ENCODE results near the gene EEA1. TPM values are rescaled to one million over a fixed set of nuclear protein-coding genes. Genes with fewer than 3 reads are reported as not detected.
A peak's percentile ranks its signal among the peaks of the same experiment; 100 is the strongest.
"Not testable (repeated sequence)": the region's sequence is repeated elsewhere in the genome, so short reads cannot be mapped to it uniquely, and the experiment has no call there.

The EEA1 gene
- polyA plus RNA-seq (2012; ENCODE audit: low read depth, missing spikeins), result 2.9 TPM

GRCh38 chr12:92928962-92929915 lies at the start of gene EEA1:
EEA1 (minus strand) TSS chr12:92929295; CDS start chr12:92929066, 229 bp downstream.
- DNase-seq (ENCODE audit: insufficient read length, low spot score) (peak; percentile 91), FAIRE-seq (peak; percentile 99)
- TF ChIP-seq SPI1 (IDR thresholded peaks at IDR 0.05; ENCODE audit: low read depth, low read length) (peak; percentile 32; the same call in 1 of the 2 replicates), POLR2A (IDR thresholded peaks at IDR 0.05; ENCODE audit: low read depth, low read length) (peak; percentile 91), POU2F2 (IDR thresholded peaks at IDR 0.05; ENCODE audit: low read depth, low read length) (0 out of 2 replicates have a peak, but pooled peaks have one; percentile 33), POLR2AphosphoS5 (IDR thresholded peaks at IDR 0.05; ENCODE audit: low read depth, low read length) (peak; percentile 90), TAF1 (IDR thresholded peaks at IDR 0.05; ENCODE audit: low read depth, low read length) (peak; percentile 82), PAX5 (IDR thresholded peaks at IDR 0.05; ENCODE audit: insufficient read depth, low read length, severe bottlenecking) (no peak)

DNA sequence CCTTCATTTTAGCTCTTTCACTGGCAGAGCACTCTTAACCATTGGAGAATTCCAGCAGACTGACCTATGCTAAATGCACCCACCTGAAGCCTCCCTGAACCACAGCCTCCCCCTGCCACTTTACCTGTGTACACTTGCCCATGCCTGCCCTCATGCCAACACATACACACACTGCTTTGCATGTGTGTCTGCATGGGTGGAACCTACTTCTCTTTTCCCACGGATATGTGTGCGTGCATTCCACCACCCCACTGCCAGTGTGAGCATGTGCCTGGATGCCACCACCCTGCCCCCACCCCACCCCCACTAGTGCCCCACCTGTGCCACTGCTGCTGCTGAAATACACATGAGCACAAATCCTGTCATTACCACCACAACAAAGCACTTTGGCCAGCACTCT lies 49.5 kb upstream of the EEA1 start:
- FAIRE-seq (peak; percentile 52), DNase-seq (ENCODE audit: insufficient read length, low spot score) (no peak)
- TF ChIP-seq POLR2A (IDR thresholded peaks at IDR 0.05; ENCODE audit: low read depth, low read length) (no peak), TAF1 (IDR thresholded peaks at IDR 0.05; ENCODE audit: low read depth, low read length) (no peak), POLR2AphosphoS5 (IDR thresholded peaks at IDR 0.05; ENCODE audit: low read depth, low read length) (no peak), PAX5 (IDR thresholded peaks at IDR 0.05; ENCODE audit: insufficient read depth, low read length, severe bottlenecking) (no peak), POU2F2 (IDR thresholded peaks at IDR 0.05; ENCODE audit: low read depth, low read length) (no peak), SPI1 (IDR thresholded peaks at IDR 0.05; ENCODE audit: low read depth, low read length) (no peak)

DNA sequence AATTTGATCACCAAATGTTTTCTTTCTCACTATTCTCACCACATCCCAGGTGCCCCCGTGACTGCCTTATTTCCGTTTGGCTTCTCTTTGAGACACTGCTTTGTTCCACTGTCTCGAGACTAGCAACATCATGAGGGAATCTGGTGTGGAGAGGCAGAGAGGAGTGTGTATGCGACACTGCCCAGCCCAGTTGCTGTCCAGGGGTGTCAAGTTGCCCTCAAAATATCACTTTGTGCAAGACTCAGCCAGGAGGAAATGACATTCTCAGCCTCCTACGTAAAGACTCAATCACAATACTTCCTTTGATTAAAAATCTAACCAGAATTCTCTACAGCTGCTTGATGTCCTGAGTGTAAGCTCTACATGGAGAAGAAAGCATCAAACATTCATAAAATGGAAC lies 48.2 kb upstream of the EEA1 start:
- FAIRE-seq, result no peak
- DNase-seq (ENCODE audit: insufficient read length, low spot score), result no peak
- TF ChIP-seq SPI1 (IDR thresholded peaks at IDR 0.05; ENCODE audit: low read depth, low read length) (no peak), POLR2AphosphoS5 (IDR thresholded peaks at IDR 0.05; ENCODE audit: low read depth, low read length) (no peak), TAF1 (IDR thresholded peaks at IDR 0.05; ENCODE audit: low read depth, low read length) (no peak), PAX5 (IDR thresholded peaks at IDR 0.05; ENCODE audit: insufficient read depth, low read length, severe bottlenecking) (no peak), POLR2A (IDR thresholded peaks at IDR 0.05; ENCODE audit: low read depth, low read length) (no peak), POU2F2 (IDR thresholded peaks at IDR 0.05; ENCODE audit: low read depth, low read length) (no peak)

DNA sequence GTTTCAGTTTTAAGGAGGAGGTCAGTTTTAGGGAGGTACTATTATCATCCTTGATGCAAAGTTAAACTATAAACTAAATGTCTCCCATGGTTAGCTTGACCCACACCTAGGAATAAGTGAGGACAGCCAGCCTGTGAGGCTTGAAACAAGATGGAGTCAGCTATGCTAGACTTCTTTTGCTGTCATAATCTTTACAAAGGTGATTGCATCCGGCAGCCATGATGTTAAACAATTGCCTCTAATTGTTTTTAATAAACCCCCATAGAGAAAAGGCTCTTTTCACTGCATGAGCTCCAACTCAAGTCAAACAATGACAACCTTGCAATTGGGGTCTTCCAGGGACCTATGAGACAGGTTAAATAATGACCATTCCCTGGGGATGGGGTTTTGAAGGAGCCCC lies 45.7 kb upstream of the EEA1 start:
- TF ChIP-seq POLR2AphosphoS5 (IDR thresholded peaks at IDR 0.05; ENCODE audit: low read depth, low read length) (no peak), POU2F2 (IDR thresholded peaks at IDR 0.05; ENCODE audit: low read depth, low read length) (no peak), POLR2A (IDR thresholded peaks at IDR 0.05; ENCODE audit: low read depth, low read length) (no peak), TAF1 (IDR thresholded peaks at IDR 0.05; ENCODE audit: low read depth, low read length) (no peak)
- FAIRE-seq (no peak), DNase-seq (ENCODE audit: insufficient read length, low spot score) (no peak)

GRCh38 chr12:92973614-92974013 lies 44.5 kb upstream of the EEA1 start:
- TF ChIP-seq POLR2AphosphoS5 (IDR thresholded peaks at IDR 0.05; ENCODE audit: low read depth, low read length) (no peak), SPI1 (IDR thresholded peaks at IDR 0.05; ENCODE audit: low read depth, low read length) (peak; percentile 57)
- FAIRE-seq (peak; percentile 55), DNase-seq (ENCODE audit: insufficient read length, low spot score) (no peak)

GRCh38 chr12:92971859-92972524 lies 42.9 kb upstream of the EEA1 start:
- peak; percentile 57 for FAIRE-seq
- TF ChIP-seq POLR2AphosphoS5 (IDR thresholded peaks at IDR 0.05; ENCODE audit: low read depth, low read length) (no peak), PAX5 (IDR thresholded peaks at IDR 0.05; ENCODE audit: insufficient read depth, low read length, severe bottlenecking) (peak; percentile 22)
- no peak for DNase-seq (ENCODE audit: insufficient read length, low spot score)

DNA sequence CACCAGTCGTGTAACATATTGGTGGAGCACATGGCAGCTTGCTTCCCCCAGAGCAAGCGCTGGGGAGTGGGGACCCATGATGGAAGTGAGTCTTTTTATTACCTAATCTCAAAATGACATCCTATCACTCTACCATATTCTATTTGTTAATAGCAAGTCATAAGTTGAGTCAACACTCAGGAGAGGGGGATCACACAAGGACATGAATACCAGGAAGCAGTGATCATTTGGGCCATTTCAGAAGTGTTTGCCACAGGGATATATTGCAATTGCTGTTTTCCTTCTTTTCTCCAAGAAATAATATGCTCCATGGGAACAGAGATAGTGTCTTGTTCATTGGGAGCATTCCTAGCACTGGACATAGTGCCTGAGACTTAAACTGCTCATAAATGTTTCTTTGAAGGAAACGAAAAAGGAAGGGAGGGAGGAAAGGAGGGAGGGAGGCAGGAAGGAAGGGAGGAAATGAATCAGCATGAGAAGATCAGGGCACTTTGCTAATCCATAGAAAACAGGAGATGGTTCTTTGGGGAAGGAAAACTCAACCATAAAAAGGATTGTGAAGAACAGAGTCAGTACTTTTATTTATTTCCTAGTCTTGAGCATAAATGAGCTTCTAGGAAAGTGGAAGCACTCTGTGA lies 39.2 kb upstream of the EEA1 start:
- TF ChIP-seq POU2F2 (IDR thresholded peaks at IDR 0.05; ENCODE audit: low read depth, low read length), result no peak
- TF ChIP-seq SPI1 (IDR thresholded peaks at IDR 0.05; ENCODE audit: low read depth, low read length), result no peak
- TF ChIP-seq TAF1 (IDR thresholded peaks at IDR 0.05; ENCODE audit: low read depth, low read length), result no peak
- TF ChIP-seq POLR2AphosphoS5 (IDR thresholded peaks at IDR 0.05; ENCODE audit: low read depth, low read length), result no peak
- TF ChIP-seq PAX5 (IDR thresholded peaks at IDR 0.05; ENCODE audit: insufficient read depth, low read length, severe bottlenecking), result no peak
- FAIRE-seq (no peak), DNase-seq (ENCODE audit: insufficient read length, low spot score) (no peak)

- DNase-seq (ENCODE audit: insufficient read length, low spot score); FAIRE-seq: not testable (repeated sequence)
Measured at GRCh38 chr12:92964378-92964777, 35.3 kb upstream of the EEA1 start.

DNA sequence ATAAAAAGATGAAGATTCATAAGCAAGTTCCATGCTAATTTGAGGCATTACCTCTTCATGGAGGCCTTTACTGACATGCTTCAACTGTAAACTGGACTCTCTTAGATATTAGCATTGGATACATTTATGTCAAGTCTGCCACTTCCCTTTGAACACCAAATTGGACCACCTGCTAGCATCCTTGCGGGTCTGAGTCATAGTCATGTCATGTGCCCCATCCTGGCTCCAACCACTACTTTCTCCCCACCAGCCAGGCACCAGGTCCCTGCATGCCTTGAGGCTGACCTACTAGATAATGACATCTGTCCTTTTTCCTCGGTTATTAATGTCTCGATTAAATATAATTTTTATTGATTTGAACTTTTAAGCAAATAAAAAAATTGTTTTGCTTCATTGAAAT lies 32.9 kb upstream of the EEA1 start:
- no peak for FAIRE-seq
- no peak for DNase-seq (ENCODE audit: insufficient read length, low spot score)
- TF ChIP-seq PAX5 (IDR thresholded peaks at IDR 0.05; ENCODE audit: insufficient read depth, low read length, severe bottlenecking) (no peak), TAF1 (IDR thresholded peaks at IDR 0.05; ENCODE audit: low read depth, low read length) (no peak), POLR2A (IDR thresholded peaks at IDR 0.05; ENCODE audit: low read depth, low read length) (no peak), POU2F2 (IDR thresholded peaks at IDR 0.05; ENCODE audit: low read depth, low read length) (no peak), POLR2AphosphoS5 (IDR thresholded peaks at IDR 0.05; ENCODE audit: low read depth, low read length) (no peak), SPI1 (IDR thresholded peaks at IDR 0.05; ENCODE audit: low read depth, low read length) (no peak)
